BJ (cell line): ENCODE results near the gene IARS2. TPM values are rescaled to one million over a fixed set of nuclear protein-coding genes. Genes with fewer than 3 reads are reported as not detected.
A peak's percentile ranks its signal among the peaks of the same experiment; 100 is the strongest.
"Not testable (repeated sequence)": the region's sequence is repeated elsewhere in the genome, so short reads cannot be mapped to it uniquely, and the experiment has no call there.

ENCODE experiments used
- CTCF ChIA-PET: fragments of 350-600 bp; formaldehyde crosslinking; extraction: SDS; loops from one replicate; lab custom pipeline; 2021; ENCODE audit warnings: antibody characterized with exemption, inconsistent platforms; lab: Yijun Ruan, JAX
- POLR2A ChIA-PET: fragments of 300-600 bp; sonication (Branson Sonifier 250); formaldehyde crosslinking; extraction: SDS; loops from one replicate; lab custom pipeline; 2021; ENCODE audit warnings: antibody characterized with exemption; lab: Charles Lee
- DNase-seq: peaks from one replicate; pipeline ENCODE4 v3.0.0-alpha.2; 2011; ENCODE audit warnings: low read depth
- H3K27me3 ChIP-seq: 2 replicates; pipeline ENCODE4 v1.6.0; 2011; ENCODE audit warnings: low read length; ENCODE audit not compliant: control insufficient read depth, insufficient read depth
- H3K36me3 ChIP-seq: 2 replicates; pipeline ENCODE4 v1.5.1; 2011; ENCODE audit warnings: low read length; ENCODE audit not compliant: control insufficient read depth, insufficient read depth
- H3K4me3 ChIP-seq: 2 replicates; pipeline ENCODE4 v1.5.1; 2011; ENCODE audit warnings: low read depth, mild to moderate bottlenecking, control low read depth, low read length
- polyA plus RNA-seq: library from polyadenylated mRNA; depleted of rRNA; stranded (reverse); fragments of >200 nt; gene quantifications from 2 replicates; pipeline ENCODE4 v1.2.3, GENCODE V29; 2011
- TF ChIP-seq, protein P1 (sequence below): IDR thresholded peaks from 2 replicates; pipeline ENCODE4 v1.5.1; 2011; ENCODE audit warnings: low read depth, mild to moderate bottlenecking, control low read depth, inconsistent platforms, low read length, moderate library complexity; ENCODE audit not compliant: insufficient read depth

IARS2 gene
- polyA plus RNA-seq, 1 experiment, result 10.7 TPM

DNA sequence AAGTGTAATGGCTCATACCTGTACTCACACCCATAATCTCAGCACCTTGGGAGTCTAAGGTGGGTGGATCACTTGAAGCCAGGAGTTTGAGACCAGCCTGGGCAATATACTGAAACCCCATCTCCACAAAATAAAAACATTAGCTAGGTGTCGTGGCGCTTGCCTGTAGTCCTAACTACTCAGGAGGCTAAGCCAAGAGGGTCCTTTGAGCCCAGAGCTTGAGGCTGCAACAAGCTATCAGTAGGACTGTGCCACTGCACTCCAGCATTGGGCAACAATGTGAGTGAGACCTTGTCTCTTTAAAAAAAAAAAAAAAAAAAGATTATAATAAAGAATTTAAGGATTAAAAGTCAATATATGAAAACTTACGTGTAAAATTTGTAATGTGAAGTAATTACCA, 16.0 kb upstream of the IARS2 start:
- ChIA-PET CTCF (no interaction called here), POLR2A (no interaction called here)
- Histone ChIP-seq H3K36me3 (no peaks in the 10 kb centered on the region), H3K4me3 (no peak overlapping the region), H3K27me3 (no peaks in the 10 kb centered on the region)
- TF ChIP-seq, protein P1, sequence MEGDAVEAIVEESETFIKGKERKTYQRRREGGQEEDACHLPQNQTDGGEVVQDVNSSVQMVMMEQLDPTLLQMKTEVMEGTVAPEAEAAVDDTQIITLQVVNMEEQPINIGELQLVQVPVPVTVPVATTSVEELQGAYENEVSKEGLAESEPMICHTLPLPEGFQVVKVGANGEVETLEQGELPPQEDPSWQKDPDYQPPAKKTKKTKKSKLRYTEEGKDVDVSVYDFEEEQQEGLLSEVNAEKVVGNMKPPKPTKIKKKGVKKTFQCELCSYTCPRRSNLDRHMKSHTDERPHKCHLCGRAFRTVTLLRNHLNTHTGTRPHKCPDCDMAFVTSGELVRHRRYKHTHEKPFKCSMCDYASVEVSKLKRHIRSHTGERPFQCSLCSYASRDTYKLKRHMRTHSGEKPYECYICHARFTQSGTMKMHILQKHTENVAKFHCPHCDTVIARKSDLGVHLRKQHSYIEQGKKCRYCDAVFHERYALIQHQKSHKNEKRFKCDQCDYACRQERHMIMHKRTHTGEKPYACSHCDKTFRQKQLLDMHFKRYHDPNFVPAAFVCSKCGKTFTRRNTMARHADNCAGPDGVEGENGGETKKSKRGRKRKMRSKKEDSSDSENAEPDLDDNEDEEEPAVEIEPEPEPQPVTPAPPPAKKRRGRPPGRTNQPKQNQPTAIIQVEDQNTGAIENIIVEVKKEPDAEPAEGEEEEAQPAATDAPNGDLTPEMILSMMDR, result no peak
- no peak for DNase-seq

DNA sequence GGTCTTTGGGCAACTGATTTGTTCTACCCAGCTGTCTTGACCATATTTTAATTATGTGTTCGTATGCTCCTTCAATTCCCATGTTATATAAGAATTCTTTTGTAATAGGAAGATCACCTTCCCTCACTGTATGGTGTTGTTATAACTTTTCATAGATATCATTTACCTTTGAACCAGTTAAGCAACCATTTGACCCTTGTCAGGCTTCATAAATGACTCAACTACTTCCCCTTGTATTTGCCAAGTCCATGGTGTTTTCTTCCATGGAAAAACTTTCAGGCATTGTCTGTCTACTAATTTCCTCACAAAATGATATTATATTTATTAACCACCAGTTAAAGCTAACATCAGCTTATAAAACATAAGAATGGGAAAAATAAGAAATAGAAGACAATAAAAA, 9.5 kb upstream of the IARS2 start:
- no peaks in the 10 kb centered on the region for H3K27me3 ChIP-seq
- POLR2A ChIA-PET, result no interaction called here
- no peaks in the 10 kb centered on the region for H3K36me3 ChIP-seq
- TF ChIP-seq, protein P1, result no peak
- CTCF ChIA-PET, result no interaction called here
- no peak for DNase-seq
- H3K4me3 ChIP-seq, result no peak overlapping the region

- H3K4me3 ChIP-seq, DNase-seq, H3K36me3 ChIP-seq, H3K27me3 ChIP-seq, POLR2A ChIA-PET, CTCF ChIA-PET: not testable (repeated sequence)
These were observed 7.7 kb upstream of the IARS2 start for GRCh38 chr1:220086261-220086686.

- POLR2A ChIA-PET, result no interaction called here
These were observed 4.0 kb upstream of the IARS2 start, which contains the start of gene BPNT1 for GRCh38 chr1:220089650-220090556. BPNT1 (minus strand) TSS chr1:220089788; CDS start chr1:220079846, 9,942 bp downstream.

DNA sequence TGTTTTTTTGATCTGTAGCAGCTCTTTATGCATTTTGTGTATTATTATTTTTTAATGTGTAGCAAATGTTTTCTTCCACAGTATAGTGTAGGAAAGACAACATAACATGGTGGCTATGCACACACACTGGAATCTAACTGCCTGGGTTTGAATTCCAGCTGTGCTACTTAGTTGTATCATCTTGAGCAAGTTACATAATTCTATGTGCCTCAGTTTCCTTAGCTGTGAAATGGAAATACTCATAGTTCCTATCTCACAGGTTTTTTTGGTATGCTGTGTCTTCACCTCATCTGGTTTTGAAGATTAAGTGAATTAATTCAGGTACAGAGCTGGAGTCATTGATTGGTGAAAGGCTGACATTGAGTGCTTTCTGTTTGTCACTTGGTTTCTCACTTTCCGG, 1.2 kb upstream of the IARS2 start:
- ChIA-PET CTCF (no interaction called here), POLR2A (no interaction called here)
- H3K36me3 ChIP-seq, result peaks cover 1% of the 10 kb centered on the region; the same call in 1 of the 2 replicates
- no peaks in the 10 kb centered on the region for H3K27me3 ChIP-seq
- TF ChIP-seq, protein P1, result no peak
- no peak for DNase-seq
- H3K4me3 ChIP-seq, result no peak overlapping the region

More at GRCh38 chr1:220089650-220090556, 4.0 kb upstream of the IARS2 start, which contains the start of gene BPNT1:
- CTCF ChIA-PET, result interaction anchor here (0.9 to 1.3 kb wide), 4 partner anchors 9 to 77 kb away, joined by 3 to 4 read pairs (median 4); no protein-coding TSS in a partner anchor
- Histone ChIP-seq H3K4me3 (peak within 1 kb of the TSS; percentile 62), H3K36me3 (no peaks in the 10 kb centered on the region), H3K27me3 (no peaks in the 10 kb centered on the region)
- TF ChIP-seq, protein P1, result no peak
- peak; percentile 61 for DNase-seq
